ENCODE data around the gene DCC. TPM values are rescaled to one million over a fixed set of nuclear protein-coding genes. Genes with fewer than 3 reads are reported as not detected.

The DCC gene
- total and polyA plus RNA-seq, 2 experiments from 2014 or later, result 0.27 to 0.38 TPM

DNA sequence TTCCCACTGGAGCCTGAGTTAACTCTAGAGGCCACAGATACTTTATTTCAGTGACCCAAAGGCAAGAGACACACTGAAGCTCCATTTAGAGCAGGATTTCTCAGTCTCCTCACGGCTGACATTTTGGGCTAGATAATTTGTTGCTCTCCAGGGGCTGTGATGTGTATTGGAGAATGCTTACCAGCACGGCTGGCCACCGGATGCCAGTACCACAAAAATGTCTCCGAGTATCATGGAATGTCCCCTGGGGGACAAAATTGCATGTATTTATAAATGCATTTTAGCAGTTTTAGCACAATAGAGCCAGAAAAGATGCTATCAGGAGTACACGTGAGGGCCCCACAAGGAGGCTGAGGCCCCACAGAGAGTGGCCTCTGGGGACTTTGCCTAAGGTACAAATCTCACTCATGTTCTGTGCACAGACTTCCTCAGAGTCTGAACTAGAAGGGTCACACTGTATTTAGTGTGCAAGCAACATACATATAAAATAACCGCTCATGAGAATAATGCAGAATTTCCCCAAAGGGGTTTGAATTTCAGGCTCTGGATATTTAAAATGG lies 20.5 kb upstream of the DCC start:
- Histone ChIP-seq H3K27ac (no peak overlapping the region), H3K4me1 (ENCODE audit: low read depth) (no peaks in the 10 kb centered on the region), H3K27me3 (no peaks in the 10 kb centered on the region), H3K4me3 (no peak overlapping the region), H3K36me3 (no peaks in the 10 kb centered on the region), H3K9me3 (ENCODE audit: low read depth) (no peaks in the 10 kb centered on the region)
- no peak for DNase-seq (ENCODE audit: low read depth in 1 of 2, low spot score in 1 of 2)
- TF ChIP-seq, protein P1, sequence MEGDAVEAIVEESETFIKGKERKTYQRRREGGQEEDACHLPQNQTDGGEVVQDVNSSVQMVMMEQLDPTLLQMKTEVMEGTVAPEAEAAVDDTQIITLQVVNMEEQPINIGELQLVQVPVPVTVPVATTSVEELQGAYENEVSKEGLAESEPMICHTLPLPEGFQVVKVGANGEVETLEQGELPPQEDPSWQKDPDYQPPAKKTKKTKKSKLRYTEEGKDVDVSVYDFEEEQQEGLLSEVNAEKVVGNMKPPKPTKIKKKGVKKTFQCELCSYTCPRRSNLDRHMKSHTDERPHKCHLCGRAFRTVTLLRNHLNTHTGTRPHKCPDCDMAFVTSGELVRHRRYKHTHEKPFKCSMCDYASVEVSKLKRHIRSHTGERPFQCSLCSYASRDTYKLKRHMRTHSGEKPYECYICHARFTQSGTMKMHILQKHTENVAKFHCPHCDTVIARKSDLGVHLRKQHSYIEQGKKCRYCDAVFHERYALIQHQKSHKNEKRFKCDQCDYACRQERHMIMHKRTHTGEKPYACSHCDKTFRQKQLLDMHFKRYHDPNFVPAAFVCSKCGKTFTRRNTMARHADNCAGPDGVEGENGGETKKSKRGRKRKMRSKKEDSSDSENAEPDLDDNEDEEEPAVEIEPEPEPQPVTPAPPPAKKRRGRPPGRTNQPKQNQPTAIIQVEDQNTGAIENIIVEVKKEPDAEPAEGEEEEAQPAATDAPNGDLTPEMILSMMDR (IDR thresholded peaks at IDR 0.05; ENCODE audit: low read depth, low read length), result no peak

DNA sequence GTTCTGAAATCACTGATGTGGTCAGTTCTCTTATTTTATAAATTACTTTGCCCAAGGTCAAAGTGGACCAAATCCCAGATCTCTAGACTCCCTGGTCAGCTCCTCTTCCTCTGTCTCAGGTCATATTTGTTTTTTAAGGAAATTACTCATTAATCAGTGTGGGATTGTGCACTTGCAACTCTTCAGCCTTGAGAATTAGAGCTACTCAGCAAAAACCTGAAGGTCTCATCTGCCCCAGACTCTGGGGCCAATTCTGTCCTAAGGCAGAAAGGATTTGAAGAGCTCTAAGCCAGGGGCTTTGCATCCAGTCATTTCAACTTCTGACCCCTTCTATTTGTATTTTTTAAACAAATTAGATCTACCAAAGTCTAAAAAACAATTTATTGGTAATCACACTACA lies 17.7 kb upstream of the DCC start:
- DNase-seq (ENCODE audit: low read depth in 1 of 2, low spot score in 1 of 2), result no peak
- no peaks in the 10 kb centered on the region for H3K9me3 ChIP-seq (ENCODE audit: low read depth)
- H3K4me1 ChIP-seq (ENCODE audit: low read depth), result no peaks in the 10 kb centered on the region
- no peaks in the 10 kb centered on the region for H3K27me3 ChIP-seq
- no peak overlapping the region for H3K27ac ChIP-seq
- H3K4me3 ChIP-seq, result no peak overlapping the region
- no peaks in the 10 kb centered on the region for H3K36me3 ChIP-seq
- TF ChIP-seq, protein P1 (IDR thresholded peaks at IDR 0.05; ENCODE audit: low read depth, low read length), result no peak

DNA sequence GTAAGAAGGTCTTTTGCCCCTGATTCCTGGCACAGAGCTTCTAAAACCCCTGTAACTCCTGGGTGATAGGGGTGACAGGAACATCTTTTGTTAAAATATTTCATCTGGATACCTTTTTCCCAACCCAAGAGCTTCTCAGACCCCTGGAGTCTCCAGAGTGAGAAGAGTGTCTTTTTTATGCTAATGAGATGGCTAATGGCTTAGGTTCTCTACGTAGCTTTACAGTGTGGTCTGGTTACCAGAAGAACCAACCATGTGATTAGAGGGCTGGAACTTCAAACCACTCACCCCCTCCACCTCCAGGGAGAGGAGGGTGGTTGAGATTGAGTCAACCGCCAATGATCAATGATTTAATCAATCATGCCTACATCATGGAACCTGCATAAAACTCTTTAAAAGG lies 16.2 kb upstream of the DCC start:
- DNase-seq (ENCODE audit: low read depth in 1 of 2, low spot score in 1 of 2), result no peak
- Histone ChIP-seq H3K36me3 (no peaks in the 10 kb centered on the region), H3K4me1 (ENCODE audit: low read depth) (no peaks in the 10 kb centered on the region), H3K9me3 (ENCODE audit: low read depth) (no peaks in the 10 kb centered on the region), H3K27me3 (no peaks in the 10 kb centered on the region), H3K4me3 (no peak overlapping the region), H3K27ac (no peak overlapping the region)
- TF ChIP-seq, protein P1 (IDR thresholded peaks at IDR 0.05; ENCODE audit: low read depth, low read length), result no peak

DNA sequence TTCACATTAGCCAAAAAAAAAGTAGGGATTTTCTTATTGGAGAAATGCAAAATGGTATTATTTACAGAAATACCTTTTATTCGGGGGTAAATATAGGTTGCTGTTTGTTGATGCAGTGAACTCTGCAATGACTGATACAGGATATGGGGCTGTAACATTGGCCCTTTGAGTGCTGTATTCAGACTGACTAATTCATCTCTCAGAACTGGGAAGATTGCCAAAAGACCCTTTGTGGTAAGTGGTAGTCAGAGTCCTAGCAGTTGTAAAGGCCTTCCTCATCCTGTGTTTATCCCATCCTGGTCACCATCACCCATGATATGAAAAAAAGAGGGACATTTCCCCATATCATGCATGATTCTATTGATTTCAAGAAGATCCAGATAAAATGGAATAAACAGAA lies 14.0 kb upstream of the DCC start:
- H3K27ac ChIP-seq, result no peak overlapping the region
- no peaks in the 10 kb centered on the region for H3K36me3 ChIP-seq
- DNase-seq (ENCODE audit: low read depth in 1 of 2, low spot score in 1 of 2), result peak in 1 of 2 donors; percentile 24
- TF ChIP-seq, protein P1 (IDR thresholded peaks at IDR 0.05; ENCODE audit: low read depth, low read length), result no peak
- H3K4me1 ChIP-seq (ENCODE audit: low read depth), result no peaks in the 10 kb centered on the region
- H3K9me3 ChIP-seq (ENCODE audit: low read depth), result no peaks in the 10 kb centered on the region
- no peaks in the 10 kb centered on the region for H3K27me3 ChIP-seq
- H3K4me3 ChIP-seq, result no peak overlapping the region

DNA sequence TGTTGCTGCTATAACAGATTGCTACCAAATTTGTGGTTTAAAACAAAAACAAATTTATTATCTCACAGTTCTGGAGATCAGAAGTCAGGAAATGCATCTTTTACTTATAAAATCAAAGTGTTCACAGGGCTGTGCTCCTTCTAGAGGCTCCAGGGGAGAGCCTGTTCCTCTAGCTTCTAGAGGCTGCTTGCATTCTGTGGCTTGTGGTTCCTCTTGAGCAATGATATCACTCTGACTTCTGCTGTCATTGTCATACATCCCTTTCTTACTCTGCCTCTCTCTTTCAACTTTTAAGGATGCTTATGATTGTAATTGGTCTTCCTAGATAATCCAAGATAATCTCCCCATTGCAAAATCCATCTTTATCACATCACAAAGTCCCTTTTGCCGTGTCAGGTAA lies 6.1 kb upstream of the DCC start:
- TF ChIP-seq, protein P1 (IDR thresholded peaks at IDR 0.05; ENCODE audit: low read depth, low read length), result no peak
- Histone ChIP-seq H3K9me3 (ENCODE audit: low read depth) (no peaks in the 10 kb centered on the region), H3K27ac (no peak overlapping the region), H3K4me3 (no peak overlapping the region), H3K36me3 (no peaks in the 10 kb centered on the region), H3K4me1 (ENCODE audit: low read depth) (no peaks in the 10 kb centered on the region), H3K27me3 (peaks cover 12% of the 10 kb centered on the region)
- no peak for DNase-seq (ENCODE audit: low read depth in 1 of 2, low spot score in 1 of 2)

DNA sequence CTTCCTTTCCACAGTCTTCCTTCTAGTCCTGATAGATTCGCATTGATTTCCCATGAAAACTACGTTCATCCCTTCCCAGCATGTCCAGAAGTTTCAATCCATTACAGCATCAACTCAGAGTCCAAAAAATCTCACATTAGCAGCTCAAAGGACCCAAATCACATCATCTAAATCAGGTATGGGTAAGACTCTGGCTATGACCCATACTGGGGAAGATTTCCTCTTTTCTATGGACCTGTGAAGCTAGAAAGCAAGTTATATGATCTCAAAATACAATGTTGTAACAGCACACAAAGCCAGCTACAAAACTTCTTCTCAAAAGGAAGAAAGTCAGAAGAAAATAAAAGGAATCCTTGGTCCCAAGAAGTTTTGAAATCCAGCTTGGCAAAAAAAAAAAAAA lies 5.7 kb upstream of the DCC start:
- TF ChIP-seq, protein P1 (IDR thresholded peaks at IDR 0.05; ENCODE audit: low read depth, low read length), result no peak
- Histone ChIP-seq H3K9me3 (ENCODE audit: low read depth) (no peaks in the 10 kb centered on the region), H3K4me1 (ENCODE audit: low read depth) (no peaks in the 10 kb centered on the region), H3K27ac (no peak overlapping the region), H3K27me3 (peaks cover 16% of the 10 kb centered on the region), H3K4me3 (no peak overlapping the region), H3K36me3 (no peaks in the 10 kb centered on the region)
- DNase-seq (ENCODE audit: low read depth in 1 of 2, low spot score in 1 of 2), result no peak
